GM06990 (cell line): Measurements from ENCODE around the gene CTNNA2.

Source experiments
- DNase-seq: peaks from one replicate; pipeline ENCODE4 v3.0.0-alpha.2; 2011; ENCODE audit not compliant: insufficient read length; ENCODE audit errors: extremely low read depth
- H3K27me3 ChIP-seq: replicated peaks from 2 replicates; pipeline ENCODE4 v1.6.0; 2011; ENCODE audit warnings: low read length; ENCODE audit not compliant: control insufficient read depth, insufficient read depth
- H3K36me3 ChIP-seq: 2 replicates; pipeline ENCODE4 v1.5.1; 2011; ENCODE audit warnings: low read length; ENCODE audit not compliant: control insufficient read depth, insufficient read depth
- H3K4me3 ChIP-seq: replicated peaks from 2 replicates; pipeline ENCODE4 v1.5.1; 2011; ENCODE audit warnings: low read depth, mild to moderate bottlenecking, control low read depth, low read length
- CTCF ChIP-seq: IDR thresholded peaks from 2 replicates; pipeline ENCODE4 v1.5.1; 2011; ENCODE audit warnings: low read length, control low read depth, mild to moderate bottlenecking, inconsistent platforms; ENCODE audit not compliant: insufficient read depth, poor library complexity, severe bottlenecking

Gene CTNNA2

GRCh38 chr2:80501874-80502624 is 989.2 kb downstream of the CTNNA2 start:
- Histone ChIP-seq H3K27me3 (no peaks in the 10 kb centered on the region), H3K4me3 (no peak overlapping the region), H3K36me3 (no peaks in the 10 kb centered on the region)
- DNase-seq: no peak
- no peak for TF ChIP-seq CTCF

GRCh38 chr2:80506563-80506962 is 993.7 kb downstream of the CTNNA2 start:
- H3K36me3 ChIP-seq: no peaks in the 10 kb centered on the region
- no peak for DNase-seq
- no peaks in the 10 kb centered on the region for H3K27me3 ChIP-seq
- TF ChIP-seq CTCF: no peak
- H3K4me3 ChIP-seq: no peak overlapping the region

GRCh38 chr2:80510716-80511115 is 997.9 kb downstream of the CTNNA2 start:
- no peak overlapping the region for H3K4me3 ChIP-seq
- no peak for DNase-seq
- H3K27me3 ChIP-seq: no peaks in the 10 kb centered on the region
- H3K36me3 ChIP-seq: no peaks in the 10 kb centered on the region
- no peak for TF ChIP-seq CTCF

- no peaks in the 10 kb centered on the region for H3K36me3 ChIP-seq
- no peak for TF ChIP-seq CTCF
- no peak for DNase-seq
Measured at GRCh38 chr2:80515964-80516363, 1003.1 kb downstream of the CTNNA2 start.

GRCh38 chr2:80517316-80517715 is 1004.5 kb downstream of the CTNNA2 start:
- no peaks in the 10 kb centered on the region for H3K36me3 ChIP-seq
- no peak for DNase-seq
- TF ChIP-seq CTCF: no peak
- H3K27me3 ChIP-seq: no peaks in the 10 kb centered on the region
- no peak overlapping the region for H3K4me3 ChIP-seq

More at GRCh38 chr2:80515964-80516363, 1003.1 kb downstream of the CTNNA2 start:
- no peak overlapping the region for H3K4me3 ChIP-seq
- no peaks in the 10 kb centered on the region for H3K27me3 ChIP-seq
